Measurements from ENCODE around the gene CACNB4.
"Not testable (repeated sequence)": the region's sequence is repeated elsewhere in the genome, so short reads cannot be mapped to it uniquely, and the experiment has no call there.

CACNB4 gene

GRCh38 chr2:152098496-152099366 lies at the start of gene CACNB4:
TSS of gene CACNB4 (minus strand) at chr2:152099044.
- Histone ChIP-seq H3K27ac (ENCODE audit: low read depth, low read length) (peak within 1 kb of the TSS; percentile 11), H3K9ac (ENCODE audit: low read length in 5 of 5) (peak within 1 kb of the TSS in 4 of 5 donors; percentile 17 to 65 (median 52)), H3K4me3 (ENCODE audit: low read depth in 1 of 5, low read length in 5 of 5) (peak within 1 kb of the TSS; percentile 64 to 72 (median 67)), H3K36me3 (ENCODE audit: control insufficient read depth in 5 of 5, insufficient read depth in 5 of 5, low read length in 5 of 5) (no peaks in the 10 kb centered on the region), H3K4me1 (ENCODE audit: control insufficient read depth in 5 of 5, insufficient read depth in 5 of 5, low read length in 5 of 5) (peaks cover 0 to 27% (median 23%) of the 10 kb centered on the region in 5 donors), H3K27me3 (ENCODE audit: control insufficient read depth in 5 of 5, insufficient read depth in 4 of 5, low read length in 5 of 5) (peaks cover 3 to 26% (median 13%) of the 10 kb centered on the region in 5 donors), H3K9me3 (ENCODE audit: control insufficient read depth in 5 of 5, low read length in 5 of 5) (no peaks in the 10 kb centered on the region)

- Histone ChIP-seq H3K9me3 (ENCODE audit: control insufficient read depth in 5 of 5, low read length in 5 of 5) (no peaks in the 10 kb centered on the region), H3K36me3 (ENCODE audit: control insufficient read depth in 5 of 5, insufficient read depth in 5 of 5, low read length in 5 of 5) (peaks cover 3 to 20% (median 8%) of the 10 kb centered on the region in 5 donors), H3K27me3 (ENCODE audit: control insufficient read depth in 5 of 5, insufficient read depth in 4 of 5, low read length in 5 of 5) (no peaks in the 10 kb centered on the region), H3K4me1 (ENCODE audit: control insufficient read depth in 5 of 5, insufficient read depth in 5 of 5, low read length in 5 of 5) (no peaks in the 10 kb centered on the region), H3K9ac (ENCODE audit: low read length in 5 of 5) (peak overlapping the region in 1 of 5 donors; percentile 30), H3K27ac (ENCODE audit: low read depth, low read length) (no peak overlapping the region), H3K4me3 (ENCODE audit: low read depth in 1 of 5, low read length in 5 of 5) (no peak overlapping the region)
These were observed 35.8 kb upstream of the CACNB4 start for GRCh38 chr2:152134488-152135280.

GRCh38 chr2:152132306-152132705 lies 33.5 kb upstream of the CACNB4 start:
- Histone ChIP-seq H3K4me3 (ENCODE audit: low read depth in 1 of 5, low read length in 5 of 5) (no peak overlapping the region), H3K4me1 (ENCODE audit: control insufficient read depth in 5 of 5, insufficient read depth in 5 of 5, low read length in 5 of 5) (no peaks in the 10 kb centered on the region), H3K9ac (ENCODE audit: low read length in 5 of 5) (no peak overlapping the region), H3K27me3 (ENCODE audit: control insufficient read depth in 5 of 5, insufficient read depth in 4 of 5, low read length in 5 of 5) (no peaks in the 10 kb centered on the region), H3K27ac (ENCODE audit: low read depth, low read length) (no peak overlapping the region), H3K9me3 (ENCODE audit: control insufficient read depth in 5 of 5, low read length in 5 of 5) (no peaks in the 10 kb centered on the region), H3K36me3 (ENCODE audit: control insufficient read depth in 5 of 5, insufficient read depth in 5 of 5, low read length in 5 of 5) (peaks cover 0 to 20% (median 6%) of the 10 kb centered on the region in 5 donors)

GRCh38 chr2:152127628-152128027 lies 28.8 kb upstream of the CACNB4 start:
- no peak overlapping the region for H3K27ac ChIP-seq (ENCODE audit: low read depth, low read length)
- H3K36me3 ChIP-seq (ENCODE audit: control insufficient read depth in 5 of 5, insufficient read depth in 5 of 5, low read length in 5 of 5), result peaks cover 15 to 39% (median 30%) of the 10 kb centered on the region in 5 donors
- no peak overlapping the region for H3K9ac ChIP-seq (ENCODE audit: low read length in 5 of 5)
- H3K4me1 ChIP-seq (ENCODE audit: control insufficient read depth in 5 of 5, insufficient read depth in 5 of 5, low read length in 5 of 5), result no peaks in the 10 kb centered on the region
- no peaks in the 10 kb centered on the region for H3K27me3 ChIP-seq (ENCODE audit: control insufficient read depth in 5 of 5, insufficient read depth in 4 of 5, low read length in 5 of 5)
- H3K9me3 ChIP-seq (ENCODE audit: control insufficient read depth in 5 of 5, low read length in 5 of 5), result no peaks in the 10 kb centered on the region
- H3K4me3 ChIP-seq (ENCODE audit: low read depth in 1 of 5, low read length in 5 of 5), result no peak overlapping the region

- peaks cover 18 to 36% (median 31%) of the 10 kb centered on the region in 5 donors for H3K36me3 ChIP-seq (ENCODE audit: control insufficient read depth in 5 of 5, insufficient read depth in 5 of 5, low read length in 5 of 5)
These were observed 27.8 kb upstream of the CACNB4 start for GRCh38 chr2:152126664-152127063.

GRCh38 chr2:152122161-152122560 lies 23.3 kb upstream of the CACNB4 start:
- Histone ChIP-seq H3K27ac (ENCODE audit: low read depth, low read length) (no peak overlapping the region), H3K9ac (ENCODE audit: low read length in 5 of 5) (no peak overlapping the region), H3K9me3 (ENCODE audit: control insufficient read depth in 5 of 5, low read length in 5 of 5) (no peaks in the 10 kb centered on the region), H3K27me3 (ENCODE audit: control insufficient read depth in 5 of 5, insufficient read depth in 4 of 5, low read length in 5 of 5) (no peaks in the 10 kb centered on the region), H3K36me3 (ENCODE audit: control insufficient read depth in 5 of 5, insufficient read depth in 5 of 5, low read length in 5 of 5) (peaks cover 22 to 56% (median 32%) of the 10 kb centered on the region in 5 donors), H3K4me3 (ENCODE audit: low read depth in 1 of 5, low read length in 5 of 5) (no peak overlapping the region), H3K4me1 (ENCODE audit: control insufficient read depth in 5 of 5, insufficient read depth in 5 of 5, low read length in 5 of 5) (no peaks in the 10 kb centered on the region)

More at GRCh38 chr2:152126664-152127063, 27.8 kb upstream of the CACNB4 start:
- Histone ChIP-seq H3K27ac (ENCODE audit: low read depth, low read length) (no peak overlapping the region), H3K4me3 (ENCODE audit: low read depth in 1 of 5, low read length in 5 of 5) (no peak overlapping the region), H3K4me1 (ENCODE audit: control insufficient read depth in 5 of 5, insufficient read depth in 5 of 5, low read length in 5 of 5) (no peaks in the 10 kb centered on the region), H3K9ac (ENCODE audit: low read length in 5 of 5) (no peak overlapping the region), H3K27me3 (ENCODE audit: control insufficient read depth in 5 of 5, insufficient read depth in 4 of 5, low read length in 5 of 5) (no peaks in the 10 kb centered on the region), H3K9me3 (ENCODE audit: control insufficient read depth in 5 of 5, low read length in 5 of 5) (no peaks in the 10 kb centered on the region)

GRCh38 chr2:152120430-152120829 lies 21.6 kb upstream of the CACNB4 start:
- Histone ChIP-seq H3K36me3 (ENCODE audit: control insufficient read depth in 5 of 5, insufficient read depth in 5 of 5, low read length in 5 of 5) (peaks cover 19 to 53% (median 33%) of the 10 kb centered on the region in 5 donors), H3K27ac (ENCODE audit: low read depth, low read length) (no peak overlapping the region), H3K4me3 (ENCODE audit: low read depth in 1 of 5, low read length in 5 of 5) (no peak overlapping the region), H3K4me1 (ENCODE audit: control insufficient read depth in 5 of 5, insufficient read depth in 5 of 5, low read length in 5 of 5) (no peaks in the 10 kb centered on the region), H3K9me3 (ENCODE audit: control insufficient read depth in 5 of 5, low read length in 5 of 5) (no peaks in the 10 kb centered on the region), H3K27me3 (ENCODE audit: control insufficient read depth in 5 of 5, insufficient read depth in 4 of 5, low read length in 5 of 5) (no peaks in the 10 kb centered on the region), H3K9ac (ENCODE audit: low read length in 5 of 5) (no peak overlapping the region)

- Histone ChIP-seq H3K36me3 (ENCODE audit: control insufficient read depth in 5 of 5, insufficient read depth in 5 of 5, low read length in 5 of 5) (peaks cover 5 to 16% (median 15%) of the 10 kb centered on the region in 5 donors), H3K27ac (ENCODE audit: low read depth, low read length) (no peak overlapping the region), H3K9ac (ENCODE audit: low read length in 5 of 5) (no peak overlapping the region), H3K27me3 (ENCODE audit: control insufficient read depth in 5 of 5, insufficient read depth in 4 of 5, low read length in 5 of 5) (no peaks in the 10 kb centered on the region), H3K4me3 (ENCODE audit: low read depth in 1 of 5, low read length in 5 of 5) (no peak overlapping the region), H3K4me1 (ENCODE audit: control insufficient read depth in 5 of 5, insufficient read depth in 5 of 5, low read length in 5 of 5) (no peaks in the 10 kb centered on the region), H3K9me3 (ENCODE audit: control insufficient read depth in 5 of 5, low read length in 5 of 5) (no peaks in the 10 kb centered on the region)
These were observed 17.1 kb upstream of the CACNB4 start for GRCh38 chr2:152115952-152116351.

- H3K36me3 ChIP-seq (ENCODE audit: control insufficient read depth in 5 of 5, insufficient read depth in 5 of 5, low read length in 5 of 5), result peaks cover 1 to 5% (median 2%) of the 10 kb centered on the region in 5 donors
- H3K4me3 ChIP-seq (ENCODE audit: low read depth in 1 of 5, low read length in 5 of 5), result no peak overlapping the region
- no peaks in the 10 kb centered on the region for H3K4me1 ChIP-seq (ENCODE audit: control insufficient read depth in 5 of 5, insufficient read depth in 5 of 5, low read length in 5 of 5)
- no peaks in the 10 kb centered on the region for H3K9me3 ChIP-seq (ENCODE audit: control insufficient read depth in 5 of 5, low read length in 5 of 5)
- H3K27me3 ChIP-seq (ENCODE audit: control insufficient read depth in 5 of 5, insufficient read depth in 4 of 5, low read length in 5 of 5), result no peaks in the 10 kb centered on the region
- no peak overlapping the region for H3K9ac ChIP-seq (ENCODE audit: low read length in 5 of 5)
- H3K27ac ChIP-seq (ENCODE audit: low read depth, low read length), result no peak overlapping the region
These were observed 15.5 kb upstream of the CACNB4 start for GRCh38 chr2:152114366-152114765.

GRCh38 chr2:152107140-152107539 lies 8.3 kb upstream of the CACNB4 start:
- not testable (repeated sequence) for H3K27ac ChIP-seq (ENCODE audit: low read depth, low read length); H3K27me3 ChIP-seq (ENCODE audit: control insufficient read depth in 5 of 5, insufficient read depth in 4 of 5, low read length in 5 of 5); H3K4me1 ChIP-seq (ENCODE audit: control insufficient read depth in 5 of 5, insufficient read depth in 5 of 5, low read length in 5 of 5); H3K4me3 ChIP-seq (ENCODE audit: low read depth in 1 of 5, low read length in 5 of 5); H3K9ac ChIP-seq (ENCODE audit: low read length in 5 of 5); H3K36me3 ChIP-seq (ENCODE audit: control insufficient read depth in 5 of 5, insufficient read depth in 5 of 5, low read length in 5 of 5); H3K9me3 ChIP-seq (ENCODE audit: control insufficient read depth in 5 of 5, low read length in 5 of 5)

Measured in subcutaneous abdominal adipose tissue (tissue), 5 donors.